ENCODE measurements around the gene S100A11.

The S100A11 gene

GRCh38 chr1:152001631-152002584 is 34.9 kb downstream of the S100A11 start:
- peak; percentile 71 for DNase-seq (ENCODE audit: low read depth)

DNA sequence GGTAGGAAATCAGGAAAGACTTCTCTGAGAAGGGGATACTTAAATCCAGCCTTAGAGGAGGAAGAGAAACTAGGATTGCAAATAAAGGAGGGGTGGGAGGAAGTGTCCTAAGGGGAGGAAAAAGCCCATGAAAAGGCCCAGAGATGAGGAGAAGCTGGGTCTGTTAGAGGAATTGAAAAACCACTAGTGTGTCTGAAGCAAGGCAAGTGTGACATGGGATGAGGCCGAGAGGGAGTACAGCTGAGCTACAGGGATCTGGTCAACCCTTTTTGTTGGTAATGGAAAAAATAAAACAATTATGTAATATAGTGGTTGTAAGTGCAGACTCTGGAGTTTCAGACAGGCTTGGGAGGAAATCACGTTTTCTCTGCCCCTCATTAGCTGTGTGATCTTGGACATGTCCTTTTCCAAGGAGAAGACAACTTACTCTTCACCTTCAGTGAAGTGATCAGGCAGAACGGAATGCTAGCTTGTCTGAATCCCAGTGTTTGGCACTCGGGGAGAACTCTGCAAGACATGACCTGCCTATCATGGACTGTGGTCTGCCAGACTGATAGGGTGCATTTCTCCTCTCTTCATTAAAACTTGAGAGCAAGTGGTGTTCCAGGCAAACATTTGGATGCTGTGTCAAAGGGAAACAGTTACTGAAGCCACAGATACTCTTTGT is 35.7 kb downstream of the S100A11 start:
- DNase-seq (ENCODE audit: low read depth) = no peak

- DNase-seq (ENCODE audit: low read depth) = no peak
Measured at GRCh38 chr1:151998611-151999362, 38.0 kb downstream of the S100A11 start.

GRCh38 chr1:151997284-151997570 is 39.6 kb downstream of the S100A11 start:
- no peak for DNase-seq (ENCODE audit: low read depth)

DNA sequence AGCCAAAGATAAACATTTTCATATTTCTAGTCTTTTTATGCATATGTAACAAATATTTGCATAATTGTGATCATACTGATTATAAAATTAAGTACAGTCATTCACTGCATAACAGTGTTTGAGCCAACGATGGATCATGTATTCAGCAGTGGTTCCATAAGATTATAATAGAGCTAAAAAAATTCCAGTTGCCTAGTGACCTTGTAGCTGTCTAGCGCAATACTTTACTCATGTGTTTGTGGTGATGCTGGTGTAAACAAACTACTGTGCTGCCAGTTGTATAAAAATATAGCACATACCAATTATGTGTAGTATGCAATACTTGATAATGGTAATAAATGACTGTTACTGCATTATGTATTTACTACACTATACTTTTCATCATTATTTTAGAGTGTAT is 41.0 kb downstream of the S100A11 start:
- no peak for DNase-seq (ENCODE audit: low read depth)

DNA sequence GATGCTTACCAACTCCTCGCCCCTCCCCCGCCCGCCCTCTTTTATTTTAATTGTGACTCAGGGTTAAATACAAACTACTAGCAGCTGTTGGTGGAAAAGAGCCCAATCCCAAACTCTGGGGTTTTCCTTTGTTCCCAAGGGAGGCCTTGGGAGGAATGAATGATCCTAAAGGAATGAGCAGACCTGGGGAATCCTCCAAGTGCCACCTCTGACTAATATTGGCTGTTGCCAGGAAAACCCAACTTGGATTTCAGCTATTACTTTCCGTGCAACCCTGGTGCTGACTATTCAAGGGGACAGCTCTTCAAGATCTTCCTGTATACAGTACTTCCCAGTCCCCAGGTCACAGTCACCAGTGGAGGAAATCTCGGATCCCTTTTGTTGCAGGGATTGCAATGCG is 41.8 kb downstream of the S100A11 start:
- DNase-seq (ENCODE audit: low read depth) = no peak

- DNase-seq (ENCODE audit: low read depth) = peak; percentile 55
Measured at GRCh38 chr1:151993734-151994496, 42.9 kb downstream of the S100A11 start, which contains the start of gene S100A10. Gene S100A10 (minus strand): TSS chr1:151993859. CDS start chr1:151986230, 7,629 bp downstream.

DNA sequence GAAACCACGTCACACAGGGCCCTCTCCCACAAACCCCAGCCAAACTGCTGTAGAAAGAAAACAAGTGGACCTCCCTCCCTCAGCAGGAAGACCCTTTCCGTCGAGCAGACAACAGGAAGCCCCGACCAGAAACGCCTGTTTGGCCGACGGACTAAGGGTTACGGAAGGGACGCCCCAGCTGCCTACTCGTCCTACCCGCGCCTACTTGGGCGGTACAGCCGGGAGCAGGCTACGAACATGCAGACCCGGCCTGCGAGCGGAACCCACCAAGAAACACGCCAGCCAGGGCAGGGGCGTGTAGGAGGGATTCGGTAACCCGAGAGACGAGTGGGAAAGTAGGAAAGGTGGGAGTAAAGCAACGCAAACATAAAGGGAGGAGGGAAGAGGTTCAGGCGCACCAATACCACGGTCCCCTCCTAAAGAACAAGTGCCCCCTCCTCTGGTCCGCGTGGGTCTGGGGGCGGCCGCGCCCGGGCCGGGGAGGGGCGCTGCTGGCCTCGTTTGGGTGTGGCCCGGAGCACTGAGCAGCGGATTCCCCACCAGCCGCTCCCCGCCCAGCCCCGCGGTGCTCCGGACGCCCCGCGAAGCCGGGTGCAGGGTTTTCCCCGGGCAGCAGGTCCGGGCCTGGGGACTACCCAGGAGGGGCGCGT is 43.6 kb downstream of the S100A11 start:
- no peak for DNase-seq (ENCODE audit: low read depth)

DNA sequence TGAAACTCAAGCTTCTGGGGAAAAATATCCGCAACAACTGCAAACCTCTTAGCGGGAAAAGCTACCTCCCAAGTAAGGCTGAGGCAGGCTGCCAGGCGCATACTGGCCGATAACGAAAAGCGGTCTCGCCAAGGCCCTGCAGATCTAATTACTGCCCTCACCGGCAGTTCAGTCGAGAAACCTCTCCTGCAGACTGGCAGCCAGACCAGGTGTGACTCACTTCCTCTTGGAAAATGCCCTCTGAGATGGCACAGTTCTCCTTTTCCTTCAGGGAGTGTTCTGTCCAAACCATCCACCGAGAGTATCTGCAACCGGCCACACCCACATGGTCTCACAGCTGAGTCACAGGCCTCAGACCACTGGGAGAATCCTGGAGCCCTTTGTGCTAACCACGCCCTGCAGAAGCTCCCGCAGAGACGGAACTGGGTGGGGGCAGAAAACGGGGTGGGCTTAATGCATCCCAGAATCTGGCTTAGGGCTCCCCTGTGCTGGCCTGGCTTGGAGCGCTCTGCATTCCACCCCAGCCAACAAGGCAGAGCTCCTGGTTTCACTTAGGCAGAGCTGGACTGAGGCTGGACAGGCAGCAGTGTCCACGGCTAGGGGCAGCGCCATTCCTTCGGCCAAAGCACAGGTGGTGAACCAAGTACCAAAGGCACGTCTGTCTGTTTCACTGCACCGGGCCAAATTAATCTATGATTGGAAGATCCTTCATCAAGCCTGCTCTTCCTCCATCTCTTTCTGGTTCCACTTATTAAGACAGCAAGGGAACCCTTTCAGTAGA is 44.3 kb downstream of the S100A11 start:
- DNase-seq (ENCODE audit: low read depth) = no peak

DNA sequence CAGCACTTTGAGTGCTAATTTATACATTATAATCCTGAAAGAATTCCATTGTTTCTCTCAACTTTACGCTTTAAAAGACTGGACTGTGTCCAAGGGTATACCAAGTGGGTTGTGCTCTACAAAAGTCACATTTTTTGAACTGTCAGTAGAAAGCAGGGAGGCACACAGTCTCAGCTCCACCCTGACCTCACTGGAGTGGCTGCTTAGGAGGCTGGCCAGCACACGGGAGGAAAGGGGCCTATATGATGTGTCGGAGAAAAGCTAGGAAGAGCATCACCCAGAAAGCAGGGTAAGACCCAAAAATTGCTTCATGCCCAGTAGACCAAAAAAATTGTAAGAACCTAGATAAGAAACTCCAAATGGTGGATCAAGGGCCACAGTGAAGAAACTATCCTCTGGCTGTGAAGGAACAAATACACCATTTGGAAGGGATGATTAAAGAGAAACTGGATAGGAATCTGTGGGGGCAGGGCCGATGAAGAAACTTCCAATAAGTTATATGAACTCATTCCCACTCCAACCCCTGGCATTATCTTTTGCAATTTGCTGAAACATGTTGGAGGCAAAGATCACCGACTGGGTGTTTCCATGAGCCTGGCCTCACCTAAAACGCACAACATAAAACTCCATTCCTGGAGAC is 45.0 kb downstream of the S100A11 start:
- DNase-seq (ENCODE audit: low read depth) = no peak

DNA sequence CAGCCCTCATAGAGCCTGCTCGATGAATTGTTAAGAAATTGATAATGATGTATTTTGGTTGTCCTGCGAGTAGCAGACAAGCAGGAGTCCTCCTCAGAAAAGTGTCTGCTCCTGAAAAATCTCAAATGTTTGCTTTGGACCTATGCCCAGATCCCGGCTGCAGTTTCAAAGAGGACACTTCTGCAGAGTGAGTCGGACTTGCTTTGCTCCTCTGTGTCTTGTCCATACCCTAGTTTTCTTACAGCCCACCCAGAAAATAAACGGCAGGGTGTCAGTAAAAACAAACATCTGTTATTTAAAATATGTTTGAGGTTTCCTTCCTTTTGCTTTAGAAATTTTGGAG is 46.0 kb downstream of the S100A11 start:
- no peak for DNase-seq (ENCODE audit: low read depth)

- DNase-seq (ENCODE audit: low read depth) = no peak
Measured at GRCh38 chr1:151990058-151990855, 46.5 kb downstream of the S100A11 start.

- no peak for DNase-seq (ENCODE audit: low read depth)
Measured at GRCh38 chr1:151989211-151989862, 47.5 kb downstream of the S100A11 start.

DNA sequence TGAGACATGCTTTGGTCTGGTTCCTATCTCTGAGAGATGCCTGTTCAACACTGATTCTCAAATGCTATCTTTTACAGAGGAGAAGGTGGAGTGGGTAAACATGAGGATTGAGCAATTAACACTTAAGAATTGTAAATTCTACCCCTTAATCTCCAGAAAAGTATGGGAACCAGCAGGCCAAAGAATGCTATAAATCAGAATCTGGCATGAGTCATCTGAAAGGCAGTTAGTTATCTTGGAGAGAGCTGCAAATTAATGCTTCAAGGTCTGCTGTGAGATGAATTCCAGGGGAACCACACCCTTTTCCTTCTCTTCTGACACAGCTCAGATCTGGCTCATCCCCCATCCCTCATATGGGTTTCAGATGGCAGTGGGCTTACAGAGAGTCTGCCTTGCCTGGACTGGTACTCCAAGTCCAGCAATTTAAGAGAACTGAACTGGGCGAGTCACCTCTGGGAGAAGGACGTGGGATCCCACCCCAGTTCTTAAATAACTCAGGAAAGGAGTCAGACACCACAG is 48.3 kb downstream of the S100A11 start:
- no peak for DNase-seq (ENCODE audit: low read depth)

DNA sequence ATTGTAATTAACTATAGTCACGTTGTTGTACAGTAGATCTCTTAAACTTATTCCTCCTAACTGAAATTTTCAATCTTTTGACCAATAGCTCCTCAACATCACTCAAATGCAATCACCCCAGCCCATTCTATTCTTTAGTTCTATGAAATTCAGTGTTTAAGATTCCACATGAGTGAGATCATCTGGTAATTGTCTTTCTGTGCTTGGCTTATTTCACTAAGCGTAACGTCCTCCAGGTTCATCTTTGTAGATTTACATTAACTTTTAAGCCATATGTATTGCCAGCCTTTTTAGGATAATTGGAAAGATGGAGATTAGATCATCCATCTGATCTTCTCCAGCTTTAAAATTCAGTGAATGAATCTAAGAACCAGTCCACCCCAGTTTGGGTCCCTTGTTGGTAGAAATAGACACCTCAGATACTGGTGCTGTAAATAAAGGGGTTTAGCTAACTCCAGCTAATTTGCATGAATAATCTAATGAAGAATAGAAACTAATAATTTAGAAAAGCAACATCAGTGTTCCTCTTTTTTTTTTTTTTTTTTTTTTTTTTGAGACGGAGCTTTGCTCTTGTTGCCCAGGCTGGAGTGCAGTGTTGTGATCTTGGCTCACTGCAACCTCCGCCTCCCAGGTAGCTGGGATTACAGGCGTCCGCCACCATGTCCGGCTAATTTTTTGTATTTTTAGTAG is 50.2 kb downstream of the S100A11 start:
- no peak for DNase-seq (ENCODE audit: low read depth)

GRCh38 chr1:151985768-151986167 is 51.0 kb downstream of the S100A11 start:
- no peak for DNase-seq (ENCODE audit: low read depth)

- no peak for DNase-seq (ENCODE audit: low read depth)
Measured at GRCh38 chr1:151985270-151985669, 51.5 kb downstream of the S100A11 start.

All from stimulated activated CD8-positive, alpha-beta memory T cell treated with anti-CD3 and anti-CD28 coated beads, Interleukin-15, amount 100 ng/mL, for 1 hour (primary cell).